ENCODE data around the gene UNC13B.

Gene UNC13B

GRCh38 chr9:35161713-35162604 is at the start of gene UNC13B:
TSS of gene UNC13B (plus strand) at chr9:35162009. CDS start at chr9:35162284, 275 bp downstream.
- peak within 1 kb of the TSS; percentile 90 for H3K4me3 ChIP-seq (replicated peaks; ENCODE audit: low read depth, low read length)
- DNase-seq (ENCODE audit: low read depth), result peak; percentile 92
- peak; percentile 8 for TF ChIP-seq CTCF (IDR thresholded peaks at IDR 0.05; ENCODE audit: low read length, missing control alignments)

- DNase-seq (ENCODE audit: low read depth), result peak; percentile 67
These were observed 49.4 kb upstream of the UNC13B start for GRCh38 chr9:35112257-35113020.

GRCh38 chr9:35114113-35114839 is 47.5 kb upstream of the UNC13B start:
- peak overlapping the region; percentile 92 for H3K4me3 ChIP-seq (replicated peaks; ENCODE audit: low read depth, low read length)
- peak; percentile 96 for DNase-seq (ENCODE audit: low read depth)
- no peak for TF ChIP-seq CTCF (IDR thresholded peaks at IDR 0.05; ENCODE audit: low read length, missing control alignments)

More at GRCh38 chr9:35112257-35113020, 49.4 kb upstream of the UNC13B start:
- no peak for TF ChIP-seq CTCF (IDR thresholded peaks at IDR 0.05; ENCODE audit: low read length, missing control alignments)
- peak overlapping the region; percentile 47 for H3K4me3 ChIP-seq (replicated peaks; ENCODE audit: low read depth, low read length)

GRCh38 chr9:35114840-35115628 is 46.8 kb upstream of the UNC13B start:
- TF ChIP-seq CTCF (IDR thresholded peaks at IDR 0.05; ENCODE audit: low read length, missing control alignments), result no peak
- DNase-seq (ENCODE audit: low read depth), result peak; percentile 29
- peak overlapping the region; percentile 92 for H3K4me3 ChIP-seq (replicated peaks; ENCODE audit: low read depth, low read length)

- DNase-seq (ENCODE audit: low read depth), result peak; percentile 98
- TF ChIP-seq CTCF (IDR thresholded peaks at IDR 0.05; ENCODE audit: low read length, missing control alignments), result no peak
- H3K4me3 ChIP-seq (replicated peaks; ENCODE audit: low read depth, low read length), result peak within 1 kb of the TSS; percentile 92
These were observed 45.9 kb upstream of the UNC13B start, which contains the start of gene ATOSB for GRCh38 chr9:35115680-35116538. TSS of gene ATOSB (minus strand) at chr9:35115862. CDS start at chr9:35108274, 7,588 bp downstream.
